Activated CD8-positive, alpha-beta memory T cell treated with anti-CD3 and anti-CD28 coated beads, Interleukin-2, amount 50 U/mL, for 48 hours (primary cell): Measurements from ENCODE around the gene KCTD8.
"Not testable (repeated sequence)": the region's sequence is repeated elsewhere in the genome, so short reads cannot be mapped to it uniquely, and the experiment has no call there.

Experiments used
- DNase-seq: peaks from one replicate; pipeline ENCODE4 v3.0.0-alpha.2; 2020

The KCTD8 gene

DNA sequence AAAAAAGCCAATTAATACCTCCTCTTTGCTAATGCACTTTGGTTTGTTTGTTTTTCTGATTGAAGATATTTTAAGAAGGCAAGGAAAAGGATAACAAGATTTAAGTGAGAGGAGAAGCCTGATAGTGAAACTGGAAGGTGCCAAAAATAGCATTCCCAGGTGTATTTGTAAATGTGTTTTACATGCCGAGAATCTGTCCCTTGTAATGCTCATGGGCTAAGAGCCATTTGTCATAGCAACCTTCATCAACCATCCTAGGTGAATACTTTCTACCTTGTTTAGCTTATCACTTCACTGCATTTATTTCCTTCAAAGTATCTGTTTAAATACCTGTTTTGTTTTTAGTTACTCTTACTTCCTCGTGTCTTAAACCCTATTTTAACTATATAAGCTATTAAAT lies 127.8 kb downstream of the KCTD8 start:
- DNase-seq = no peak

DNA sequence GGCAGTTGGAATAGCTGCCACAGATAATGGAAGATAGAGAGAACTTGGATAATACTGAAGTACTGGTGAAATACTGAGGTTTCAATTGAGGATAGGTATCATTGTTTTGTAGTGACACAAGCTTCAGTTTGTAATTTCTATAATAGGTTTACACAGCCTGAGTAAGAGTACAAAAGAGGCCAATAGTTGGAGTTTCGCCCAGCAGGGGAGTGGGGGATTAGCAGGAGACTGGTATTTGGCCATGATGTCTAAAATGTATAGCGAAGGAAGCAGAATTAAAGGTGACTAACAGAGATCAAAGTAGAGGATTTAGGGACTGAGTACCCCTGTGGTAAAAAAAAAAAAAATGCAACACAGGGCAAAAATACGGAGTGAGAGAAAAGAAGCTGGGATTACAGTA lies 129.5 kb downstream of the KCTD8 start:
- DNase-seq = no peak

DNA sequence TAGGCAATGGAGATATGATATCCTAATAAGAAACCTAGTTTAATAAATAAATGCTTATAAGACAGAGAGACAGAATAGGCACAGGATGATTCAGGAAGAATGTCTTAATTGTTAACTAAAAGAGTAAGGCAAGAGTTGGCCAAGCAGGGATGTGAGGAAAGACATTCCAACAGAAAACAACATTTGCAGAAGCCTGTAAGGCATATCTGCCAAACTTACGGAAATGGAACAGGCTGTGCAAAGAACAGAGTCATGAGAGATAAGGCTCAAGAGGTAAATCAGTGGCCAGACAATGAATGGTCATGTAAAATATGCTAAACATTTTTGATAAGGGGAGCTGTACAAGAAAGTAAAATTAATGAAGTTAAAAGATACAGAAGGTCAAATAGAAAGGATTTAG lies 134.9 kb downstream of the KCTD8 start:
- no peak for DNase-seq

DNA sequence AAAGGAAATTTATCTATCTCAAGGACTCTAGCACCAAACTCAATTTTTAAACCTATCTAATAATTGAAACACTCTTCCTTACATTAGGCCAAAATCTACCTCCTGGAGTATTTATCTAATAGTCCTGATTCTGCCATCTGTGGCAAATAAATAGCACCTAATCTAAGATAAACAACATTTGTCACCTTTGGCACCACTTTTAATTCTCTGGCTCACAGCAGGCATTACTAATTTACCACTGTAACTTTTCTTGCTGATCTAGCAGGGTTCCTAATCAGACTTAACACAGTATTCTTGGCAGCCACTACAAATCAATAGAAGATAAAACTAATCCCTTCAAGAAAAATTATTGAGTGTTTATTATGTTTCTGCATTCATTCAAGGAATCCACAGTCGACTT lies 161.1 kb downstream of the KCTD8 start:
- no peak for DNase-seq

DNA sequence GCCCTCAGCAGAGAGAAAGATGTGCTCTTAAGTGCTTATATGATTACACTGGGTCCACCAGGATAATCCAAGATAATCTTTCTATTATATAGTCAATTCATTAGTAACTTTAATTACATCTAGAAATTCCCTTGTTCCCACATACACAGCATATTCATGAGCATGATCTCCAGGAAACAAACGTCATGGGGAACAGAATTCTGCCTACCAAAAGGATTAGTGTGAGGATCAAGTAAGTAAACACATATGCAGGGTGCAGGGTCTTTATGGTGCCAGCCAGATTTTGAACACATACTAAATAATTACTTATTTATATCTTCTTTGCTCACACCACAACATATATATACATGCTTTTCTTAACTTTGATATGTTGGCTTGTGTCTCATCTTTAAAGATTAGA lies 169.1 kb downstream of the KCTD8 start:
- DNase-seq = no peak

DNA sequence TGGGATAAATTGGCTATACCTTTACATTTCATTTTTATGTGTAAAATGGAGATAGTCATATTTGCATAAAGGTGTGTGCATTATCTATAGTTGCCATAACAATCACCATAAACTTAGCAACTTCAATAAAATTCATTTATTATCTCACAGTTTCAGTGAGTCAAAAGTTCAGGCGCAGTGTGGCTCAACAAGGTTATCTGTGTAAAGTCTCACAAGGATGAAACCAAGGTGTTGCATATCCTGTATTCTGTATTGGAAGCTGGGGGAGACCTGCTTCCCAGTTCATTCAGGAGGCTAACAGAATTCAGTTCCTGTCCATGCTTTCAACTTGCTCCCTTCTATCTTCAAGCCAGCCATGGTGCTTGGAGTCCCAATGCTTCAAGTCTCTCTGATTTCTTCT lies 169.5 kb downstream of the KCTD8 start:
- no peak for DNase-seq

DNA sequence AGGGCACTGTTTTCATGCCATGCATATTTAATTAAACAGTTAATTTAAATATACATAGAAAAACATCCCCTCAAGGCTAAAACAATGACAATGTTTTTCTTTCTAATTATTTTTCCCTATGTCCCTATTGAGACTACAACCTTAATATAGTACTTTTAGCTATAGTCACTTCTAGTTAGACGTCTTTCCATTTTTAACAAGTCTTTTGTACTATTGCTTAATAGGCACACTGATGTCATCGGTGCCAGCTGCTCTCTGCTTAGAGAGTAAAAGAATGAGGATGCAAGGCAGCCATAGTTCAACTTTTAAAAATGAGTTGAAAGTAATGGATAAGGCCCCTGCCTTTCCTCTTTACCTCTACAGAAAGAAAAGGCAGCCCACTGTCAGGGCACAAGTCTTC lies 191.1 kb downstream of the KCTD8 start:
- DNase-seq = no peak

DNA sequence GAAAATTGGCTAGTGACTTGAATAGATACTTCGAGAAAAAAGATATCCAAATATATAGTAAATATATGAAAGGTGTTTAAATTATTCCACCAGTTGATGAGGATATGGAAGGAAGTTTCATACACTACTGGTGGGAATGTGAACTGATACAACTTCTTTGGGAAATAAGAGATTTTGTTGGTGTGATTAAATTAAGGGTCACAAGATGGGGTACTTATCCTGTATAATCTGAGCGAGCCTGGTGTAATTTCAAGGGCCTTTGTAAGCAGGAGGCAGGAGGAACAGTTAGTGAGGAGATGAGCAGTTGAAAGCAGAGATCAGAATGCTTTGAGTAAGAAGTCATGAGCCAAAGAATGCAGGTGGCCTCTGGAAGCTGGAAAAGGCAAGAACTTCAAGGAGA lies 192.2 kb downstream of the KCTD8 start:
- DNase-seq = no peak

DNA sequence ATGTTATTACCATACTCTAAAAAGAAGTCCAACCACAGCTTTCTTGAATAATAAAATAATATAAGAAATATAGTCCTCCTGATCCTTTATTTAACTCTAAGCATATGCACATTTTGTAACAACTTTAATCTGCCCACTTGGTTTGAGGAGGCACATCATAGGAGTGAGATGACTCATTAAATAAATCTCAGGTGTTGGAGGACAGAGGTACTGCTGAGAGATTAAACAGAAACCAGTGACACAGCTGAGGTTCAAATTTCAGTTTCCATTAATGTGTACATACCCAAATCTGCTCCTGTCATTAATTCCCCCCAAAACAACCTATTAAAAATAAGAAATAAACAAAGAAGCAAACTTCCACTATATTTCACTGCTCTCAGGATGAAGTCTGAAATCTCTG lies 211.0 kb downstream of the KCTD8 start:
- DNase-seq = no peak

DNA sequence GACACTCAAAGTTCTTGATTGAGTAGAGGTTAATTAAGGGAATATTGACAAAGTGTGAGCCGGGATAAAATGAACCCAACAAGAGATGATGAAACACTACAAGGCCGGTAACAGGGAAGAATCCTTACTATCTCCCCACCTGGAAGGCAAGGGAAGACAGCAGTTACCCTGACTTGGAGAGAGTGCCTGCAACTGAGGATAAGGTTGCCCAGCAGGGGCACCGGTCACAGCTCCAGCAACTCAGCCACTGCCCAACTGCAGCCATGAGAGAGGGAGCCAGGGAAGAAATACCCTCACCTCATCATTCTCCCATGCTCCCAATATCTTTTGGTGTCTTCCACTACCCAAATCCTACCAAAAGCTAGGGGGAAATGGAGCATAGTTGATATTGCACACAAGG lies 212.7 kb downstream of the KCTD8 start:
- no peak for DNase-seq

DNA sequence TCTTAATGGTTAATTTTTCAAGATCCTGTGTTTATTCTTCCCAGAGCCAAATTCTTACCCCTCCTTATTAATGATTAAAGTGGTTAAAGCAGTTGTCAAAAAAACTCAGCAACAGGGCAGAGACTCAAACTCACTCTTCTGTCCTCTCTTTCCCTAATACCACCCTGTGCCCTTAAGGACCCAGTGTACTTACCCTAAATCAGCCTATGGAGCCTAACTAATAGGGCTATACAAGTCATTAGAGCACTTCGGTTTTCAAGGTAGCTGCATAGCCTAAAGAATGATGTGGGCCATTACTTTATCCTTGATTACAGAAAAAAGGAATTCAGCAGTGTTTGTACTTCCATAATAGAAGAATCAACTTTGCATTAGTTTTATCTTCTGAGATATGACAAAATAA lies 216.3 kb downstream of the KCTD8 start:
- no peak for DNase-seq

DNA sequence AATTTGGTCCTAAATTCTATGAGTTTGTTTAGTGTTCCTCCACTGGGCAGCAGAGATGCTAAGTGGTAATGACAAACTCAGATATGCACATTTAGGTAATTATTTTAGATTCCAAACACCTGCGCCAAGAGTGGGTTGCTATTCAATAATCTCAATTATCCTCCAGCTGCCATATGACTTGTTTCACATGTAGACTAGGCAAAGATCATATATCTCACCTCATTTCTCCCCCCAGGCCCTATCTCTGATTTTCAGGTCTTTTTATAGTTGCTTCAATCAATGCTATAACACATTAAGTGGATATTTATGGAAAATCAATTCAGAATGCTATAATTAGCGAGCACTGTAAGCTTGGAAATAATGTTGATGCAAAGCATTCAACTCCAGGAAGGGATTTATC lies 217.6 kb downstream of the KCTD8 start:
- no peak for DNase-seq

DNA sequence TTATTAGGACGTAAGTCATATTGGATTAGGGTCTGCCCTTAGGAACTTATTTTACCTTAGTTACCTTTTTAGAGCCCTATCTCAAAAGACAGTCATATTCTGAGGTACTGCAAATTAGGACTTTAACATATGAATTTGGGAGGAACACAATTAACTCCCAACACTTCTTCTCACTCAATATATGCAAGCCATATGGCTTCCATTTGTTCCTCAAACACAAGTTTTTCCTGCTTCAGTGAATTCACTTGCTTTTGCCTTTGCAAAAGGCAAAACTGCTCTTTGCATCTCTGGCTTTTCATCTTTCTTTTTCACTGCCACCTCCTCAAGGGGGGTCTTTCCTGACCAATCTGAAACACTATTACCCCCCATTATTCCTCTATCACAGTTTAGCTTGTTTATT lies 220.3 kb downstream of the KCTD8 start:
- DNase-seq = no peak

DNA sequence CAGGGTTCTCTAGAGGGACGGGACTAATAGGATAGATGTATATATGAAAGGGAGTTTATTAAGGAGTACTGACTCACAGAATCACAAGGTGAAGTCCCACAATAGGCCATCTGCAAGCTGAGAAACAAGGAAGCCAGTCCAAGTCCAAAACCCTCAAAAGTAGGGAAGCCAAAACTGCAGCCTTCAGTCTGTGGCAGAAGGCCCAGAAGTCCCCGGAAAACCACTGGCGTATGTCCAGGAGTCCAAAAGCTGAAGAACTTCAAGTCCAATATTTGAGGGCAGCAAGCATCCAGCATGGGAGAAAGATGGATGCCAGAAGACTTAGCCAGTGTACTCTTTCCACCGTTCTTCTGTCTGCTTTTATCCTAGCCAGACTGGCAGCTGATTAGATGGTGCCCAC lies 227.2 kb downstream of the KCTD8 start:
- no peak for DNase-seq

DNA sequence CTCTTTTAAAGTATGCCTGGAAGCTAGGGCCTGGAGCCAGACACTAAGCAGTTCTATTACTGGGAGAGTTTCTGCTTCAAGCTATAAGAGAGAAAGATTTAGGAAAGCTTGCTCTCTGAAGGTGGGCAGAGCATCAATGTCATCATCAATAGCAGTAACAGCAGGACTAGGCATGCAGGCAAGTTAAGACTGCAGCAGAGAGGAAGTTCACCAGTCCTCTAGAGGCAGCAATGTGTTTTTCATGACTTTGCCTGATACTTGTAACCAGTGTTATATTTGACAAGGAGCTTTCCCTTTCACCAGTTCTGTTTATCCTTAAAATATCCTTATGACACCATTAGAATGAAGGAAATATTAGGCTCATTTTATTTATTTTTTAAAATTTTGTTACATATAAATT lies 237.9 kb downstream of the KCTD8 start:
- no peak for DNase-seq

DNA sequence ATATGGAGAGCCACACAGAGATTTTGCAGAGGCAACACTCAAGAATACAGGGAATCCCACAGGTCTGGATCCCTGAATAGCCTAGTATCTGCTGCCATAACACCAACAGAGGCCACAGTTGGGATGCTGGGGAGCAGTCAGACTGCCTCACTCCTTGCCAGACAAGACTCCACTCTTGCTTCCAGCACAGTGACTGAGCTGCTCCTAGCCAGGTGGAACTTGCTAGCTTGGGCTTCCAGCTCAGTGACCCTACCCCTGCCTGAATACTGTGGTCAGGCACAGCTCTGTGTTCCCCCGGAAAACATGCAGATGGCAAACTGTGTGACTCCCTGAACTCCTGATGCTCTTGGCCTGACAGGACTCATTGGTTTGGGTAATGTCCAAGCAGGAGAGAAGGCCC lies 251.8 kb downstream of the KCTD8 start:
- no peak for DNase-seq

DNA sequence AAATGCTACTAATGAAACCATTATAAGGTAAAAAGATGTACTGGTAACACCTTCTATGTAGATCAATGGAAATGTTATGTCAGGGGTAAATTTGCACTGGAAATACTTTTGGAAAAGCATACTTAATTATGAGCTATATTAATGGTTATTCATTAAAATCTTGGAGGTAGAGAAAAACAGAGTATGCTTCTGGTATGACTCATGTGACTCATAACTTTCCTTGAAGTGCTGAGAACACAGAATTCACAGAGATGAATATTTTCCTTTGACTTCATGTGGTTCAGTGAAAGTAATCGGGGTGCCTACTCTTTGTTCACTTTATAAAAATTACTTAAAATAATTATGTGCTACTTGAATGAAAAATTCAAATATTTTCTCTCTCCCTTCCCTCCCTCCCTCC lies 254.2 kb downstream of the KCTD8 start:
- no peak for DNase-seq

DNA sequence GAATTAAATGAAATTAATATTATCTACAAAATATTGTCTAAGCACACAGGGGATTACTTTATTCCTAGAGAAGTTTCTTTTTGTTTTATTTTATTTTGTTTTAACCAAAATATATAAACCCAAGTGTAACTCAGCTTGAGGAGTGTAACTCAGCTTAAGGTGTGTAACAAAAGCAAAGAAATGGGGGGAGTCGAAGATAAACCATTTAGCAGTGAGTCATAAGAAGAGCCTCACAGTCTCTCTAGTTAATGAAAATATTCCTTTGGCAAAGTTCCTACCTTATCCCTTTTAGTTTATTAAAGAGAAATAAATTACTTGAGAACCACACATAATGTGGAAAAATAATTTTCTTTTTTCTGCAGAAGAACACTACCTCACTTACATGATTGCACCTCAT lies 261.8 kb downstream of the KCTD8 start:
- no peak for DNase-seq

DNA sequence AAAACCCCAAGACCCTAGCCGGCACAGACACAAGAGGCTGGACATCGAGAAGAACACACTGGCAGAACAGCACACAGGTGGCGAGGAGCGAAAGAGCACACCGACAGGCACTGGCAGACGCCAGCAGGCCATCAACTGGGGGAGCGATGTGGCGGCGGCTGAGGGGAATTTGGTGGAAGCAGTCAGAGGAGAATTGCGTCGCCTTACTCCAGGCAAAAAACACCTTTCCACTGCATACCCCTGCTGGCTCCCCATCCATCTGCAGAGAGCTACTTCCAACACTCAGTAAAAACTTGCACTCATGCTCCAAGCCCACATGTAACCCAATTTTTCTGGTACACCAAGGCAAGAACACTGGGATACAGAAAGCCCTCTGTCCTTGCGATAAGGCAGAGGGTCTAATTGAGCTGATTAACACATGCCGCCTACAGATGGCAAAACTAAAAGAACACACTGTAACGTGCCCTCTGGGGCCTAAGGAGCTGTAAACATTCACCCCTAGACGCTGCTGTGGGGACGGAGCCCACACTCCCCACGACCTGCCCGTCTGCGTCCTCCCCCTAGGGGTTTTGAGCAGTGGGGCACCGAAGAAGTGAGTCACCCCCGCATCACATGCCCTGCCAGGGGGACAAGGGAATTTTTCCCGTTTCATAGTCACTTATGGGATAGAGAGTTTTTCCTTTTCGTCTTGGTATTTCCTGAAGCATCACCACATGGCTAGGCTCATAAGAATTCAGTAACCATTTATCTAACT lies 262.3 kb downstream of the KCTD8 start:
- no peak for DNase-seq

DNA sequence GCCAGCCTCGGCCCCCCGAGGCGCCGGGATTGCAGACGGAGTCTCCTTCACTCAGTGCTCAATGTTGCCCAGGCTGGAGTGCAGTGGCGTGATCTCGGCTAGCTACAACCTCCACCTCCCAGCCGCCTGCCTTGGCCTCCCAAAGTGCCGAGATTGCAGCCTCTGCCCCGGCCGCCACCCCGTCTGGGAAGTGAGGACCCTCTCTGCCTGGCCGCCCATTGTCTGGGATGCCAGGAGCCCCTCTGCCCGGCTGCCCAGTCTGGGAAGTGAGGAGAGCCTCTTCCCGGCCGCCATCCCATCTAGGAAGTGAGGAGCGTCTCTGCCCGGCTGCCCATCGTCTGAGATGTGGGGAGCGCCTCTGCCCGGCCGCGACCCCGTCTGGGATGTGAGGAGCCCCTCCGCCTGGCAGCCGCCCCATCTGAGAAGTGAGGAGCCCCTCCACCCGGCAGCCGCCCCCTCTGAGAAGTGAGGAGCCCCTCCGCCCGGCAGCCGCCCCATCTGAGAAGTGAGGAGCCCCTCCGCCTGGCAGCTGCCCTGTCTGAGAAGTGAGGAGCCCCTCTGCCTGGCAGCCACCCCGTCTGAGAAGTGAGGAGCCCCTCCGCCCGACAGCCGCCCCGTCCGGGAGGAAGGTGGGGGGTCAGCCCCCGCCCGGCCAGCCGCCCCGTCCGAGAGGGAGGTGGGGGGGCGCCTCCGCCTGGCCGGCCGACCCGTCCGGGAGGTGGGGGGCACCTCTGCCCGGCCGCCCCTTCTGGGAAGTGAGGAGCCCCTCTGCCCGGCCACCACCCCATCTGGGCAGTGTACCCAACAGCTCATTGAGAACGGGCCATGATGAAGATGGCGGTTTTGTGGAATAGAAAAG lies 266.9 kb downstream of the KCTD8 start:
- not testable (repeated sequence) for DNase-seq

DNA sequence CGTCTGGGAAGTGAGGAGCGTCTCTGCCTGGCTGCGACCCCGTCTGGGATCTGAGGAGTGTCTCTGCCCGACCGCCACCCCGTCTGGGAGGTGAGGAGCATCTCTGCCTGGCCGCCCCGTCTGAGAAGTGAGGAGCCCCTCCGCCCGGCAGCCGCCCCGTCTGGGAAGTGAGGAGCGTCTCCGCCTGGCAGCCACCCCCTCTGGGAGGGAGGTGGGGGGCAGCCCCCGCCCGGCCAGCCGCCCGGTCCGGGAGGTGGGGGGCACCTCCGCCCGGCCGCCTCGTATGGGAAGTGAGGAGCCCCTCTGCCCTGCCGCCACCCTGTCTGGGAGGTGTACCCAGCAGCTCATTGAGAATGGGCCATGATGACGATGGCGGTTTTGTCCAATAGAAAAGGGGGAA lies 280.8 kb downstream of the KCTD8 start:
- DNase-seq = not testable (repeated sequence)

DNA sequence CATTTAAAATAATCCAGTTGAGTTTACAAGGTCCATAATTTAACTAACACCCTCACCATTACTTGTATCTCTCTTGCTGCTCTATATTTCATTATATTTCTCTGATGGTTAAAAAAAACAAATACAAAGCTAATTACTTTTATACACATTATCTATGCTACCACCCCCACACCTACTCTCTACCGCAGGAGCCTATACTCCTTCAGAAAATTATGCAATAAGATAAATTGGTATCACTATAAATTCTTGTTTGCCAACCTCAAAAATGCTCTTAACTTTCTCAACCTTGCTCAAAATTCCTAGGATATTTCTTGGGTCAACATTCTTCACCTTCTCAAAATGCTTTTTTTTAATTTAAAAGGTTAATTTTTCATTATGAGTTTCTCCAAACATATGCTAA lies 282.7 kb downstream of the KCTD8 start:
- DNase-seq = no peak

DNA sequence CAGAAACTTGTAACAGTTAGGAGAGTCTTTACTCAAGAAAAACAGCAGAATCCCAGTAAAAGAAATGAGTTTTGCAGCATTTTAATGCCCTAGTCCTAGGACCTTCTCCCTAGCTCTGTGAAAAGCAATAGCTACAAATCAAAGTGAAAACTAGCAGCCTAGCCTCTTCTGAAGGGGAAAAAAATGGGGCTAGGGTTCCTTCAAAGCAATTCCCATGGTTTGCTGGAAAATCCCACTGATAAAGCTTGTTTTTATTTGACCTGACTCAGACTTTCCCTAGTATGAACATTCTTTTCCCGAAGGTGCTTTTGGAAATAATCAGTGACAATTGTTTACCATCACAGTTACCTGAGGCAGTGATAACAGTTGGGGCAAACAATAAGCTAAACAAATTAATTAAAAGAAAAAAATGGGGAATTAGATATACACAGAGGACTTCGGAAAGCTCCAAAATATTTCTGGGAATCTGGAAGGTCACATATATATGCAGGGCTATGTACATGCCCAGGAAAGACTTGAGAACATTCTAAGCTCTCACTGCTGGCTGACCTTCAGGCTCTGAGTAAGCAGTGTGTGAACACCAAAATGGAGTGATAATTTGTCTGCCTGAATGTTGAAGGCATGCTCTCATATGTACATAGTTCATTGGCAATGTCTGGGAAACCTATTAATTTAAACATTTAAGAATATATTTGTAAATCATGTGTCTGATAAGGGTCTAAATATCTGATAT lies 285.9 kb downstream of the KCTD8 start:
- DNase-seq = no peak

DNA sequence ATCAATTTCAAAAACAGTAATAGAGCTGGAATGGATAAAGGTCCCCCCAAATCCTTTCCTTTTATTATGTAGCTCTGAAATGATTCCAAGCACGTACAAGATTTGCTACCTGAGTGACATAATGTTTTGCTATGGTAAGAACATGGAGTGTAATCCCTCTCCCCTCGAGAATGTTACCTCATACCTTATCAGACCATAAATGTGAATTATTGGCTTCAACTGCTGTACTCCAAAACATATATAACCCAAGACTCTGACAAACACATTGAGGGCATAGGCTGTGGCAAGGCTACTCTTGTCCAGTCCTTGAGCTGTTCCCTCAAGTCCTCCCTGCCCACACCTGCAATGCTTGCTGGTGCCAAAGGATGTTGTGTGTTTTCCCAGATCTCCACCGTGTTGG lies 286.9 kb downstream of the KCTD8 start:
- no peak for DNase-seq
